22Rv1 (cell line): Measurements from ENCODE around the gene VIPR1.

Experiments
- H3K27ac ChIP-seq: fragments of 450-650 bp; 2 replicates; pipeline ENCODE4 v1.5.1; 2017
- ZFX ChIP-seq: fragments of 450-650 bp; IDR thresholded peaks from 2 replicates; pipeline ENCODE4 v1.6.1; 2017; ENCODE audit warnings: antibody characterized with exemption, borderline replicate concordance
- TF ChIP-seq, protein P1 (sequence below): fragments of 450-650 bp; IDR thresholded peaks from 2 replicates; pipeline ENCODE4 v1.5.1; 2017; ENCODE audit warnings: mild to moderate bottlenecking

Gene VIPR1

DNA sequence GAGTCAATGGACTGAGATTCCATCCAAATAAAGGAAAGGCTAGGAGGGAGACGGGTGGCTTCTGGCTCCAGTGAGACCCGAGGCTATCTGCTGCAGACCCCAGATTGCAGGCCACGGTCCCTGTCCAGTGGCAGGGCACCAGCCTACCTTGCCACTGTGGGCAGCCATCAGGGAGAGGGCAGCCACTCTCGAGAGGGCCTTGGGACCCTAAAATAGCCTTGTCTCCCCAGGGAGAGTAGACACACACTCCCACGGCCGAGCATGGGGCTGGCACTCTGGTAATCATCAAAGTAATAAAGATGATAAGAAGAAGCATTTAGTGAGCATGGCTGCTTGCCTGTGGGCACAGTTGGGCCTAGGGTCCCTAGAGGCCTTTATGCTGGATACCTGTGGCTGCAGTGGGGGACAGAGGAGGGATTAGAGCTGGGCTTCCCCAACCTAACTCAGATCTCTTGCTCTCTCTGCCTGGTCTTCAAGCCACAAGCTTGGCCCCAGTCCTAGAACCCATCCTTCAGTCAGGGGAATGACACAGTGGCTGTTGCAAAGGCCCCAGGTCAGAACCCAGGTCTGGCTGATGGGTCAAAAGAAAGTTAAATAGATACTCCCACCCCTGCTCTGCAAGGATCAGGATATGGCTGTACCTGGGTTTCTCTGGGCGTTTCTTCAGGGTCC lies 9.2 kb upstream of the VIPR1 start:
- no peak for TF ChIP-seq ZFX
- TF ChIP-seq, protein P1, sequence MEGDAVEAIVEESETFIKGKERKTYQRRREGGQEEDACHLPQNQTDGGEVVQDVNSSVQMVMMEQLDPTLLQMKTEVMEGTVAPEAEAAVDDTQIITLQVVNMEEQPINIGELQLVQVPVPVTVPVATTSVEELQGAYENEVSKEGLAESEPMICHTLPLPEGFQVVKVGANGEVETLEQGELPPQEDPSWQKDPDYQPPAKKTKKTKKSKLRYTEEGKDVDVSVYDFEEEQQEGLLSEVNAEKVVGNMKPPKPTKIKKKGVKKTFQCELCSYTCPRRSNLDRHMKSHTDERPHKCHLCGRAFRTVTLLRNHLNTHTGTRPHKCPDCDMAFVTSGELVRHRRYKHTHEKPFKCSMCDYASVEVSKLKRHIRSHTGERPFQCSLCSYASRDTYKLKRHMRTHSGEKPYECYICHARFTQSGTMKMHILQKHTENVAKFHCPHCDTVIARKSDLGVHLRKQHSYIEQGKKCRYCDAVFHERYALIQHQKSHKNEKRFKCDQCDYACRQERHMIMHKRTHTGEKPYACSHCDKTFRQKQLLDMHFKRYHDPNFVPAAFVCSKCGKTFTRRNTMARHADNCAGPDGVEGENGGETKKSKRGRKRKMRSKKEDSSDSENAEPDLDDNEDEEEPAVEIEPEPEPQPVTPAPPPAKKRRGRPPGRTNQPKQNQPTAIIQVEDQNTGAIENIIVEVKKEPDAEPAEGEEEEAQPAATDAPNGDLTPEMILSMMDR: no peak
- H3K27ac ChIP-seq: no peak overlapping the region

DNA sequence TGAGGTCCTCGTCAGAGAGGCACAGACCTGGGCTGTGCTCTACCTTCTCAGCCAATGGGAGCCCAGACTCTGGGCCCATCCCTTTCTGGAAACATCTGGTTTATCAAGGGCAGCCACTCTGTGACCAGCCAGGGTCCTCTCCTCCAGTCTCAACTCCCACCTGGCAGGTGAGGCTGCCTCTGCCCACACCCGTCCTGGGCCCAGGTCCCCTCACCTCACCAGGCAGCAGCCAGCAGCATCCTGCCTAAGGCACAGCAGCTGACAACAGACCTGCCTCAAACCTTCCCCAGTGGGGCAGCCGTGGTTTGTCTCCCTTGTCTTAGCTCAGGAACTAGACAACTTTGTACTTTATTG lies 8.7 kb upstream of the VIPR1 start:
- H3K27ac ChIP-seq: no peak overlapping the region
- TF ChIP-seq, protein P1: no peak
- TF ChIP-seq ZFX: no peak

DNA sequence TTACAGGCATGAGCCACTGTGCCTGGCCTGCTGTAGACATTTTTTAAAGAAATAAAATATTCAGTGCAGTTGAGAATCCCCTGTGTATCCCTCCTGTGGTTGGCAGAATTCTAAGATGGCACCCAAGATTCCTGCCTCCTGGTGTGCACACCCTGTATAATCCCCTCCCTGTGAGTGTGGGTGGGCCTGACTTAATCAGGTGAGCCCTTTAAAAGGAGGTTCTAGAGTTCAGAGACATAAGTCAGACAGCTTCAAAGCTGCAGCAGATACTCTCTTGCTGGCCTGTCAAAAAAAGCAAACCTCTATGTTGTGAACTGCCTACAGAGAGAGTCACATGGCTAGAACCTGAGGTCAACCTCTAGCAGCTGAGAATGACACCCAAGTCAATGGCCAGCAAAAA lies 7.0 kb upstream of the VIPR1 start:
- TF ChIP-seq, protein P1: no peak
- TF ChIP-seq ZFX: no peak
- no peak overlapping the region for H3K27ac ChIP-seq

DNA sequence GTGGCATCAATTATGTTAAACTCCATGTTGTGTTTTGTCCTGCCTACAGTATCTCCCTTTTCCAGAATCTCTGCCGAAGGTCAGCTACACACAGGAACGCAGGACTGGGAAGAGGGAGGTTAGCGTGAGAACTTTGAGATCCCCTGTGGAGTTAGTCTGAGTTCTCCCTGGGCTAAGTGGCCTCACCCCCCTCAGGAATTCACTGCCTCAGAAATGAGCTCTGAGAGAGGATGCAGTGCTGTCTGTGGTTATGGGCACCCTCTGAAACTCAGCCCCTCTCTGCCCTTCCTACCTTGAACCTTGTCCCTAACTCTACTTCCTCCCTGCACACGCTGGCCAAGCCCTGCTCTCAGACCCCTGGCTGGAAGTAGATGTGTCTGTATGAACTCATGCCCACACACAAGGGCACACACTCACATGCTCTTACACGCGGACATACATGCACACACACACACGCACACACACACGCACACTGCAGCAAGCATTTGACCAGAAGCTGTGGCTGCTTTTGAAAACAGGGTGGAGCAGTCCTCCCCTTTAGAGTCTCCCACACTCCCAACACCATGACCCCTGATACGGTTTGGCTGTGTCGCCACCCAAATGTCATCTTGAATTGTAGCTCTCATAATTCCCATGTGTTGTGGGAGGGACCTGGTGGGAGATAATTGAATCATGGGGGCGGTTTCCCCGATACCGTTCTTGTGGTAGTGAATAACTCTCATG lies 5.3 kb upstream of the VIPR1 start:
- no peak overlapping the region for H3K27ac ChIP-seq
- TF ChIP-seq ZFX: no peak
- TF ChIP-seq, protein P1: no peak

DNA sequence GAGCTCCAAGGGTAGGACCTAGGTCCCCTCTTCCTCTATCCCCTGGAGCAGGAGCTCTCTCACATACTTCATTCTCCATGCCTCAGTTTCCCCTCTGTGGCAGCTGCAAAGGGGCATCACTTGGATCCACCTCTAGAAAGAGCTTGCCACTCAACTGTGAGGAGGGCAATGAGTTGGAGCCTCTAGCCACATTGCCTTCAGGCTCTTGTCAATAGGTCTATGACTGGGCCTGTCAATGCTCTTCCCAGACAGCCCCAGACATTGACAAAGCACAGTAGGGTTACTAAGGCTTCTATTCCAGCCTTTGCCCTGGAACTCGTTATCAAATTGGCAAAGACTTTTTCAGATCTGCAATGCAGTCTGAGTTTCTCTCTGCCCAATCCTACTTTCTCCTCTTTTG lies 4.4 kb upstream of the VIPR1 start:
- no peak overlapping the region for H3K27ac ChIP-seq
- TF ChIP-seq, protein P1: no peak

DNA sequence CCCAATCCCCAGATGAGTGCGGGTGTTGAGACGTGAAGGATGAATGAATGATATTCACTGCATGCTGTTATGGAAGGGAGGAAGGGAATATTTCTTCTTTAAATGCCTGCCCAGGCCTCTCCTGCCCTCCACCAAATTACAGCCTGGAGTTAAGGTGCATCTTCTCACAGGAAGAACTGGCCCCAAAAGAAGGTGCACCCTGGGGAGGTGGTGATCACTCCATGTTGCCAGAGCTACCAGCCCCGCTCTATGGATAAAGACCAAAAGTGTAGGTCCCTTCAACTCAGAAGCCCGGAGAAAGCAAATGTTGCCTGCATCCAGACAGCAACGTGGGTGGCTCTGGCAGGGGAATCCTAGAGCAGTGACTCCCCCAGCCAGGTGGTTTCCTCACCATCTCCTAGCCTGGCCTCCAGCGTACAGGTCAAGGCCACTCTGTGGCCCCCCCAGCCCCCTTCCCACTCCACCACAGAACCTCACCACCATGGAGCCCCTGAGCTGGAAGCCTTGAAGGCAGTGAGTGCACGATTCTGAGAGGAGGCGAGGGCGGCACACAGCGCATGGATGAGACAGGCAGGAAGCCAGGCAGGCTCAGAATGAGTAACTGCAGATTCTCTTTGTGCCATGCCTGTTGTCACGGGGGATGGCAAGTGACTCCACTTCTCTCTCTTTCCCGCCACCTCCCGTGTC lies 3.5 kb upstream of the VIPR1 start:
- H3K27ac ChIP-seq: no peak overlapping the region
- TF ChIP-seq, protein P1: no peak
- TF ChIP-seq ZFX: no peak

DNA sequence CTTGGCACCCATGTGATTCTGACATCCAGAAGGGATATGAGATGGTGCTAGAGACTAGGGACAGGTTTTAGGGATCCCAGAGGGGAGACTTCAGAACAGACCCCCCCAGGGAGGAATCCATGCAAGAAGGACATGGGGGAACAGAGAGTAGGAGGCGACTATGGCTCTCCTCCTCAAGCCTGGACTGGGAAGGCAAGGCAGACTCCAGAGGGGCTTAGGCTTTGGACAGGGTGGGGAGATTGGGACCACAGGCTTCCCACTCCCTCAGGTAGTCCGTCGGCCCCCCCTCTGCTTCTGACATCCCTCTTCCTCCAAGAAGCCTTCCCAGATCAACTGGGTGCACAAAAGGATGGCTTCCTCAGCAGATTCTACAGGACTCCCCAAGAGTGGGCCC lies 3.0 kb upstream of the VIPR1 start:
- TF ChIP-seq ZFX: no peak
- TF ChIP-seq, protein P1: no peak
- no peak overlapping the region for H3K27ac ChIP-seq
